Activated CD8-positive, alpha-beta memory T cell treated with anti-CD3 and anti-CD28 coated beads, Interleukin-2, amount 50 U/mL, for 4 hours (primary cell): Measurements from ENCODE around the gene TRPM2.
"Not testable (repeated sequence)": the region's sequence is repeated elsewhere in the genome, so short reads cannot be mapped to it uniquely, and the experiment has no call there.

Experiments
- DNase-seq: peaks from one replicate; pipeline ENCODE4 v3.0.0-alpha.2; 2020

TRPM2 gene

DNA sequence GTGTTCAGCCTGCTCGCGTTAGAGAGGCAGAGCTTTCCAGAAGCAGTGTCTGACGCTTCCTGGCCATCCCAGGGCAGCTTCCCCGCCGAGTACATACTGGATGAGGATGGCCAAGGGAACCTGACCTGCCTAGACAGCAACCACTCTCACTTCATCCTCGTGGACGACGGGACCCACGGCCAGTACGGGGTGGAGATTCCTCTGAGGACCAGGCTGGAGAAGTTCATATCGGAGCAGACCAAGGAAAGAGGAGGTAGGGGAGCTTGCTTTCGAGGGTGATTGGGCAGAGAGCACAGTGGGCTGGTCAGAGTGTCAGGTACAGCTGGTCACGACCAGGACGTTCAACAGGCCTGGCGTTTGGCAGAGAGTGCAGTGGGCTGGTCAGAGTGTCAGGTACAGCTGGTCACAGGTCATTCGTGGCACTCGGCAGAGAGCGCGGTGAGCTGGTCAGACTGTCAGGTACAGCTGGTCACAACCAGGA is 22.4 kb downstream of the TRPM2 start:
- no peak for DNase-seq

- DNase-seq = no peak
Observed at GRCh38 chr21:44376606-44377005, 23.2 kb downstream of the TRPM2 start.

DNA sequence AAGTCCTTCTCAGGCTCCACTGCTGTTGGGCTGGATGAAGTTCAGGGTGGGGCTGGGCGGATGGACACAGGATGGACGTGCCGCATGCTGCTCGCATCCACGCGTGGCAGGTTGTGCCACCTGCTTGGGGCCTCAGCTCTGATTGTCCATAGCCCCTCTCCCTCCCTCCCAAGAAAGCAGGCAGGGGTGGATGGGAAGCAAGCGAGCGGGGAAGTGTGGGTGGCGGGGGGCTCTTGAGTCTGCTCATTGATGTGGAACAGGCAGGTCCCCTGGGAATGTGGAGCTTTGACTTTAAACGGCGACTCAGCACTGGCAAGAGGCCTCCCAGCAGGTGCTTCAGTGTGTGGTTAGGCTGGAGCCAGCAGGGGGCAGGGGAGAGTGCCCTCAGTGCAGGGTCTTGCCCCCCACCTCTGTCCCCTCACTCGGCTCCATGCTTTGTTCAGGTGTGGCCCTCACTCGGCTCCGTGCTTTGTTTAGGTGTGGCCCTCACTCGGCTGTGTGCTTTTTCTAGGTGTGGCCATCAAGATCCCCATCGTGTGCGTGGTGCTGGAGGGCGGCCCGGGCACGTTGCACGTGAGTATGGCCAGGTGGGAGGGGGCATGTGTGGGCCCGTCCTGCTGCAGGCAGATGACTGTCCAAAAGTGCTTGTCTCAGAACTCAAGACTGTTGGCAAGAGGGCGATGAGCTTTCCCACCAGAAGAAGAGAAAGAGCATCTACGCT is 23.9 kb downstream of the TRPM2 start:
- DNase-seq = no peak

GRCh38 chr21:44377922-44378645 is 24.7 kb downstream of the TRPM2 start:
- no peak for DNase-seq

DNA sequence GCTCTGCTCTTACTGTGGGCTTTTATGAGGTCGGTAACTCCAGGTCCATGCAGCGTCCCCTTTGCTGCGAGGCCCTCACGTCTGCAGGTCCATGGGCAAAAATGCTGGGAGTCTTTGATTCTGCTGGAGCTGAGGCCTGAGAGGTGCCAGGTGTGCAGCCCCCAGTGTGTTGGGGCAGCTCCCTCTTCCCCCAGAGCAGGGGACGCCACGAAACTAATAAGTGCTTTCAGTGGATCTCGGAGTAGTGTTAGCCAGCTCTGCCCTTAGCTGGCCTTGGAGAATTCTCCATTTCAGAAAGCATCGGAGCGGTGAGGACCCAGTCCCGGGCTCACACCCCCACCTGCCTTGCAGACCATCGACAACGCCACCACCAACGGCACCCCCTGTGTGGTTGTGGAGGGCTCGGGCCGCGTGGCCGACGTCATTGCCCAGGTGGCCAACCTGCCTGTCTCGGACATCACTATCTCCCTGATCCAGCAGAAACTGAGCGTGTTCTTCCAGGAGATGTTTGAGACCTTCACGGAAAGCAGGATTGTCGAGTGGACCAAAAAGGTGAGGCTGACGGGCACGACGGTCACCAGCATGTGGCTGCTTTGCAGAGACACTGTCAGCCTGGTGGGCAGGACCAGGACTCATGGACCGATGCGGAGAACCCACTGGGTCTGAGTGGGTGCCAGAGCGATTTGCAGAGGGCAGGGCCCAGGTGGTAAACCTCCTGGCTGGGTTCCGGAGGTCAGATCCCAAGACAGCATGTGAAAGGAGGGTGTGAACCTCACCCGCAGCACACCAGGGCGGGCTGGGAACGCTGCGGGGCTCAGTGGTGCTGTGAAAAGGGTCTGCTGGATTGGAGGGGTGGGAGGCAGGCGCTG is 25.5 kb downstream of the TRPM2 start:
- no peak for DNase-seq

DNA sequence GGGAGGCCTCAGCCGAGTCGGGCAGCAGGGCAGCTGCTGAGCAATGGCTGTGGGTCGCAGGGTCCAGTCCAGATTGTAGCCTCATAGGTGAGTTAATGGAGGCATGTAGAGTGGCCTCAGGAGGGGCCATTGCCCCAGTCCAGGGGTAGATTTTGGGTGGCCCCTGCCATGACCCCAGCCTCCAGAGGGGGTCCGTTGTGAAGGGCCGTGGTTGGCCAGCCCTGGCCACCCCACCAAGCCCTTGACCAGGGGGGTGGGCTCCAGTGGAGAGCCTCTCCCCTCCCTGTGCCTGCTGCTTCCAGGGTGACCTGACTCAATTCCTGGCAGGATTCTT is 26.1 kb downstream of the TRPM2 start:
- DNase-seq = no peak

DNA sequence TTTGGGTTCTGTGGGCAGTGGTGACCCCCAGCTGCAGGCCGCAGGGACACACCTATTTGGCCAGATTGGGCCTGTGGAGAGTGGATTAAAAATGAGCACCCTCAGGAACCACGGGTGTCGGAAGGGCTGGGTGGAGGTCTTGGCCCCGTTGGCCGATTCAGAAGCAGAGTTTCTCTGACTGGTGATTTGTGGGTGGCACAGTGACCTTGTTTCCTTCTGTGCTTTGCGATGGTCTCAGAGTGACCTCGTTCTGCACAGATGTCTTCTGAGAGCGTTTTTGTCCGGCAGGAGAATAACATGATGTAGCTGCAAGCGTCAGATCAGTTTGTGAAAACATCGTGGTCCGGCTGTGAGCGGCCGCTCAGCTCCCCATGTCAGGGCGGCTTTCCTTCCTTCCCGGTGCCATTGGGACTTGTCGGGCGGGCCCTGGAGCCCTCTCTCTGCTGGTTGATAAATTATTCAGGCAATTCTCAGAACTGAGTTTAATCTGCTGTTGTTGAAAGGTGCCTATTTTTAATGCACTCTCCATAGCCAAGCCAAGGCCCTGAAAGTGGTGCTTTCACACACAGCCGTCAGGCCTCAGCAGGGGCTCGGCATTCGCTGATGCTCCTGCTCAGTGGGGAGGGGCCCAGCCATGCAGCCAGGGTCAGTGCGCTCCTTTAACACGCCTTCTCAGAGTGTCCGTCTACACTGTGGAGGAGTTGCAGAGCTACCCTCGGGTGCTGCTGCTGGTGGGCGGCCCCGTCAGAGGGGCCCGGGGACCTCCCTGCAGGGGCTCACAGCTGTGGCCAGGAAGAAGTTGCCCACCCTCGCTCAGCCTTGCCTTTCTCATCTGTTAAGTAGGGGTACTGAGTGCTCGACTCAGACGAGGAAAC is 26.8 kb downstream of the TRPM2 start:
- DNase-seq = no peak

- DNase-seq = no peak
Observed at GRCh38 chr21:44380876-44381275, 27.5 kb downstream of the TRPM2 start.

GRCh38 chr21:44381874-44382273 is 28.5 kb downstream of the TRPM2 start:
- DNase-seq = no peak

DNA sequence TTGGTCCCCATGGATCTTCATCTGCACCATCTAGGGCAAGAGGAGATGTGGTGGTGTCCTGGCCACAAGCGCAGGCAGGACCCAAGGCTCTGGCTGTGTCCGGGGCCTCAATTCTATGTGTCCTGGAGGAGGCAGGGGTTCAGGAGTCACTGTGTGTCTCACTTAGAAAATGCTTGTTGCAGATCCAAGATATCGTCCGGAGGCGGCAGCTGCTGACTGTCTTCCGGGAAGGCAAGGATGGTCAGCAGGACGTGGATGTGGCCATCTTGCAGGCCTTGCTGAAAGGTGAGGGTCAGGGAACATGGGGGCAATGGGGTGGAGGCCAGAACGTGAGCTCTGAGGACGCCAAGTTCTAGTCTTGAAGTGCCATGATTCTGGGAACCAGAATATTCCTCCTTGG is 29.1 kb downstream of the TRPM2 start:
- DNase-seq = no peak

DNA sequence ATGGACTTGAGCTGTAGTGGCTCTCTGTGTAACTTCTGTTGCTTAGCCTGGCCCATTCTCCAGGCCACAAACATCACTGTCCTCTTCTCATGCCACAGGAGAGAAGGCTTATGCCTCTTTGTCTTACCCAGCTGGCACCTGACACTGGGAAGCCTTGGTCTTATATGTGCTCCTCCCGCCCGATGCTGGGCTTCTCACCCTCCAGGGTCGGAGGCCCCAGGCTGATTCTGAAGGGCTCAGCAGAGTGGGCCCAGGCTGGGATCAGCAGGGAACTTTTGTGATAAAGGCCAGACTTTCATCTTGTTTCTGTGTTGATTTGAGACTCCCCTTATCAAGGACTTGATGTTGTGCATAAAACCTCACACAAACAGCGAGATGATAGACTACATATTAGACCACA is 29.8 kb downstream of the TRPM2 start:
- DNase-seq = no peak

GRCh38 chr21:44384968-44385367 is 31.5 kb downstream of the TRPM2 start:
- no peak for DNase-seq

DNA sequence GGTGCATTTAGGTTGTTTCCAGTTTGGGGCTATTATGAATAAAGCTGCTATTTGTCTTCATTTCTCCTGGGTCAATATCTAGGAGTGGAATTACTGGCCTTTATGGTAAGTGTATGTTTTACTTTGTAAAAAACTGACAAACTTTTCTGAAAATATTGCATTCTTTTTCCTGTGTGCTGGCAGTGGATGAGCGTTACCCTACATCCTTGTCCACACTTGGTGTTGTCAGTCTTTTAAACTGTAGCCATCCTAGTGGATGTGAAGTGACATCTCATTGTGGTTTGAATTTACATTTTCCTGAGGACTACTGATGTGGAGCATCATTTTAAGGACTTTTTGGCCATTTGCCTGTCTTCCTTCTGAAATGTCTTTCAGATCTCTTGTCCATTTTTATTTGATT is 35.9 kb downstream of the TRPM2 start:
- no peak for DNase-seq

DNA sequence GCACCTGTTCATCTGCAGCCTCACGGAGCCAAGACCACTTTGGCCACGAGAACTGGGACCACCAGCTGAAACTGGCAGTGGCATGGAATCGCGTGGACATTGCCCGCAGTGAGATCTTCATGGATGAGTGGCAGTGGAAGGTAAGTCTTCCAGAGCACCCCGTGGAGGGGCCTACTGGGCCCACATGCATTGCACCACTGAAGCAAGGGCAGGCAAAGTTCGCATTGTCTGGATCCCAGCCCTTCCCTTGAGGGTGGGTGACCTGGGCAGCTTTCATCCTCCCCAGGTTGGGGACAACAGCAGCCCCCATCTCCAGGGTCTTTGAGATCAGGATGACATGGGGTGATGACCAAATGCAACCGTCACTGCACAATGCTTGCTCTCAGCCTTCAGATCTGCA is 37.5 kb downstream of the TRPM2 start:
- no peak for DNase-seq

DNA sequence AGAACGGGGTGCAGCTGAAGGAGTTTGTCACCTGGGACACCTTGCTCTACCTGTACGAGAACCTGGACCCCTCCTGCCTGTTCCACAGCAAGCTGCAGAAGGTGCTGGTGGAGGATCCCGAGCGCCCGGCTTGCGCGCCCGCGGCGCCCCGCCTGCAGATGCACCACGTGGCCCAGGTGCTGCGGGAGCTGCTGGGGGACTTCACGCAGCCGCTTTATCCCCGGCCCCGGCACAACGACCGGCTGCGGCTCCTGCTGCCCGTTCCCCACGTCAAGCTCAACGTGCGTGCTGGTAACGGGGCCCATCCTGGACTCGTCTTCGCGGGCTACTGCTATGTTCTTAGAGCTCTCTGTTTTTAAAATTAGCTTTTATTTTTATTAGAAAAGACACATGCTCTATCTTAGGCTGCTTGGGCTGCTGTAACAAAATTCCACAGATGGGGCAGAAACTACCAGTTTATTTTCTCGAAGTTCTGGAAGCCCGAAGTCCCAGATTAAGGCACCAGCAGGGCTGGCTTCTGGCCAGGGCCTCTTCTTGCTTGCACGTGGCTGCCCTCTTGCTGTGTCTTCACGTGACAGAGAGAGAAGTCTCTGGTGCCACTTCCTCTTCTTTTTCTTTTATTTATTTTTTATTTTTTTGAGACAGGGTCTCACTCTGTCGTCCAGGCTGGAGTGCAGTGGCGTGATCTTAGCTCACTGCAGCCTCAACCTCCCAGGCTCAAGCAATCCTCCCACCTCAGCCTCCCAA is 38.1 kb downstream of the TRPM2 start:
- no peak for DNase-seq

GRCh38 chr21:44392185-44392584 is 38.8 kb downstream of the TRPM2 start:
- no peak for DNase-seq

DNA sequence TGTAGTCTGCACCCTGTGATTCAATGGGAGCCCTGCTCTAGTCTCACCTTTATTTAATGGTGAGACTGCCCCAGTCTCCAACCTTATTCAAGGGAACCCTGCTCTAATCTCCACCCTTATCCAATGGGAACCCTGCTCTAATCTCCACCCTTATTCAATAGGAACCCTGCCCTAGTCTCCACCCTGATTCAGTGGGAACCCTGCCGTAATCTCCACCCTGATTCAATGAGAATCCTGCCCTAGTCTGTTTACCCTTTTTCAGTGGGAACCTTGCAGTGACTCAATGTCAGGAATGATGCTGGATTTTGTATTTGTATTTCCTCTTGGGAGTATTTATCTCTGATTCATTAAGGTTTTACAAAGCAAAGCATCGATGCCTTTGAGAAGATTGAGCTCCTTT is 39.5 kb downstream of the TRPM2 start:
- DNase-seq = no peak

DNA sequence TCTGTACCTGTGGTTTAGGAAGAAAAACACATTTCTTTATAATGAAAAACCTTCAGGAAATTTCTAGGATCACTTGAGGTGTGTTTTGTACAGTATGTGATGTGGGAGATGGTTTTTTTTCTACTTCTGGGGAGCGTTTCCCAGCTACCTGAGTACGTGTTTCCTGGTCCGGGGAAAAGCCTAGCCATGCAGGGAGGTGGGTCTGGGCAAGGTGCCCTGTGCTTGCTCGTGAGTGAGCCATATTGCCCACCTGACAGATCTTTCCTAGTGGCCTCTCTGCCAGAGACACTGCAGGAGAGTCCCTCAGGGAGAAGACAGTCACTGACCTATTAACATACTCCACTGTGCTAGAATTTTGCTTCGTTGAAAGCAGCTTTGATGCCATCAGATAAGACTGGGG is 41.3 kb downstream of the TRPM2 start:
- no peak for DNase-seq

GRCh38 chr21:44395260-44395659 is 41.8 kb downstream of the TRPM2 start:
- DNase-seq = no peak

- not testable (repeated sequence) for DNase-seq
Observed at GRCh38 chr21:44396803-44397202, 43.4 kb downstream of the TRPM2 start.

GRCh38 chr21:44397431-44398031 is 44.1 kb downstream of the TRPM2 start:
- DNase-seq = no peak

DNA sequence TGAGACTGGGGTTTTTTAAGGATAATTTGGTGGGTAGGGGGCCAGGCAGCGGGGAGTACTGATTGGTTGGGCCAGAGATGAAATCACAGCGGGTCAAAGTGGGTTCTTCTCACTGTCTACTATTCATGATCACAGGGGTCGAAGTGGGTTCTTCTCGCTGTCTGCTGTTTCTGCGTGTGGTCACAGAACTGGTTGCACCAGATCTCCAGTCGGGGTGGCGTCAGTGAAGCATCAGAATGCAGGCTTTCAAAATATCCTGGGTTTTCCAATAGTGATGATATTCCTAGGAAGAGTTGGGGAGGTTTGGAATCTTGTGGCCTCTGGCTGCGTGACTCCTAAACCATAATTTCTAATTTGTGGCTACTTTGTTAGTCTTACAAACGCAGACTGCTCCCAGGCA is 45.1 kb downstream of the TRPM2 start:
- no peak for DNase-seq
